Measurements from ENCODE around the gene HNRNPL. TPM values are rescaled to one million over a fixed set of nuclear protein-coding genes. Genes with fewer than 3 reads are reported as not detected.

The HNRNPL gene
- total and polyA plus RNA-seq, 9 of the 15 experiments (the other 6 are each of a cell fraction or from before 2014, with no cell fraction given) = 39.5 to 610 (median 299) TPM

DNA sequence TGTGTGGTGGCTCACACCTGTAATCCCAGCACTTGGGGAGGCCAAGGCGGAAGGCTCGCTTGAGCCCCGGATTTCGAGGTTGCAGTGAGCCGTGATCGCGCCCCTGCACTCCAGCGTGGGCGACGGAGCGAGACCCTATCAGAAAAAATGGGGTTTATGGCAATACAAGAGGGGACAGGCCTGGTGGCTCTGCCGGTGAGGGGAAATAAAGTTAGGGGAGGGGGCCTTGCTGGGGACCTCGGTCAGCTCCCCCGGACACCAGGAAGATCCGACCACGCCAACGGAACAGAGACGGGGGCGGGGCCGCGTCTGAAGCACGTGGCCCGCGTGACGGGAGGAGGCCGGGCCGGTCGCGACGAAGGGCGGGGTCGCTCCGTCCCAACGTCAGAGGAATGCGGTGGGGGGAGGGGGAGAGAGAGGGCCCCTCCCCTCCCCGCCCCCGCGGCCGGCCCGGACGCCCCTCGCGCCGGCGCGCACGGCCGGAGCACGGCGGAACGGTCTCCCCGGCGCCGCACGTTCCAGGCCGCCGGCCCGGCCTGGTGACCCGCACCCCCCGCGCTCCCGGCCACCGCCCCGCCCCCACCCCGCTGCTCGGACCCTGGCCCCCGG, 1.9 kb upstream of the HNRNPL start (continued):
- TF ChIP-seq, protein P1, sequence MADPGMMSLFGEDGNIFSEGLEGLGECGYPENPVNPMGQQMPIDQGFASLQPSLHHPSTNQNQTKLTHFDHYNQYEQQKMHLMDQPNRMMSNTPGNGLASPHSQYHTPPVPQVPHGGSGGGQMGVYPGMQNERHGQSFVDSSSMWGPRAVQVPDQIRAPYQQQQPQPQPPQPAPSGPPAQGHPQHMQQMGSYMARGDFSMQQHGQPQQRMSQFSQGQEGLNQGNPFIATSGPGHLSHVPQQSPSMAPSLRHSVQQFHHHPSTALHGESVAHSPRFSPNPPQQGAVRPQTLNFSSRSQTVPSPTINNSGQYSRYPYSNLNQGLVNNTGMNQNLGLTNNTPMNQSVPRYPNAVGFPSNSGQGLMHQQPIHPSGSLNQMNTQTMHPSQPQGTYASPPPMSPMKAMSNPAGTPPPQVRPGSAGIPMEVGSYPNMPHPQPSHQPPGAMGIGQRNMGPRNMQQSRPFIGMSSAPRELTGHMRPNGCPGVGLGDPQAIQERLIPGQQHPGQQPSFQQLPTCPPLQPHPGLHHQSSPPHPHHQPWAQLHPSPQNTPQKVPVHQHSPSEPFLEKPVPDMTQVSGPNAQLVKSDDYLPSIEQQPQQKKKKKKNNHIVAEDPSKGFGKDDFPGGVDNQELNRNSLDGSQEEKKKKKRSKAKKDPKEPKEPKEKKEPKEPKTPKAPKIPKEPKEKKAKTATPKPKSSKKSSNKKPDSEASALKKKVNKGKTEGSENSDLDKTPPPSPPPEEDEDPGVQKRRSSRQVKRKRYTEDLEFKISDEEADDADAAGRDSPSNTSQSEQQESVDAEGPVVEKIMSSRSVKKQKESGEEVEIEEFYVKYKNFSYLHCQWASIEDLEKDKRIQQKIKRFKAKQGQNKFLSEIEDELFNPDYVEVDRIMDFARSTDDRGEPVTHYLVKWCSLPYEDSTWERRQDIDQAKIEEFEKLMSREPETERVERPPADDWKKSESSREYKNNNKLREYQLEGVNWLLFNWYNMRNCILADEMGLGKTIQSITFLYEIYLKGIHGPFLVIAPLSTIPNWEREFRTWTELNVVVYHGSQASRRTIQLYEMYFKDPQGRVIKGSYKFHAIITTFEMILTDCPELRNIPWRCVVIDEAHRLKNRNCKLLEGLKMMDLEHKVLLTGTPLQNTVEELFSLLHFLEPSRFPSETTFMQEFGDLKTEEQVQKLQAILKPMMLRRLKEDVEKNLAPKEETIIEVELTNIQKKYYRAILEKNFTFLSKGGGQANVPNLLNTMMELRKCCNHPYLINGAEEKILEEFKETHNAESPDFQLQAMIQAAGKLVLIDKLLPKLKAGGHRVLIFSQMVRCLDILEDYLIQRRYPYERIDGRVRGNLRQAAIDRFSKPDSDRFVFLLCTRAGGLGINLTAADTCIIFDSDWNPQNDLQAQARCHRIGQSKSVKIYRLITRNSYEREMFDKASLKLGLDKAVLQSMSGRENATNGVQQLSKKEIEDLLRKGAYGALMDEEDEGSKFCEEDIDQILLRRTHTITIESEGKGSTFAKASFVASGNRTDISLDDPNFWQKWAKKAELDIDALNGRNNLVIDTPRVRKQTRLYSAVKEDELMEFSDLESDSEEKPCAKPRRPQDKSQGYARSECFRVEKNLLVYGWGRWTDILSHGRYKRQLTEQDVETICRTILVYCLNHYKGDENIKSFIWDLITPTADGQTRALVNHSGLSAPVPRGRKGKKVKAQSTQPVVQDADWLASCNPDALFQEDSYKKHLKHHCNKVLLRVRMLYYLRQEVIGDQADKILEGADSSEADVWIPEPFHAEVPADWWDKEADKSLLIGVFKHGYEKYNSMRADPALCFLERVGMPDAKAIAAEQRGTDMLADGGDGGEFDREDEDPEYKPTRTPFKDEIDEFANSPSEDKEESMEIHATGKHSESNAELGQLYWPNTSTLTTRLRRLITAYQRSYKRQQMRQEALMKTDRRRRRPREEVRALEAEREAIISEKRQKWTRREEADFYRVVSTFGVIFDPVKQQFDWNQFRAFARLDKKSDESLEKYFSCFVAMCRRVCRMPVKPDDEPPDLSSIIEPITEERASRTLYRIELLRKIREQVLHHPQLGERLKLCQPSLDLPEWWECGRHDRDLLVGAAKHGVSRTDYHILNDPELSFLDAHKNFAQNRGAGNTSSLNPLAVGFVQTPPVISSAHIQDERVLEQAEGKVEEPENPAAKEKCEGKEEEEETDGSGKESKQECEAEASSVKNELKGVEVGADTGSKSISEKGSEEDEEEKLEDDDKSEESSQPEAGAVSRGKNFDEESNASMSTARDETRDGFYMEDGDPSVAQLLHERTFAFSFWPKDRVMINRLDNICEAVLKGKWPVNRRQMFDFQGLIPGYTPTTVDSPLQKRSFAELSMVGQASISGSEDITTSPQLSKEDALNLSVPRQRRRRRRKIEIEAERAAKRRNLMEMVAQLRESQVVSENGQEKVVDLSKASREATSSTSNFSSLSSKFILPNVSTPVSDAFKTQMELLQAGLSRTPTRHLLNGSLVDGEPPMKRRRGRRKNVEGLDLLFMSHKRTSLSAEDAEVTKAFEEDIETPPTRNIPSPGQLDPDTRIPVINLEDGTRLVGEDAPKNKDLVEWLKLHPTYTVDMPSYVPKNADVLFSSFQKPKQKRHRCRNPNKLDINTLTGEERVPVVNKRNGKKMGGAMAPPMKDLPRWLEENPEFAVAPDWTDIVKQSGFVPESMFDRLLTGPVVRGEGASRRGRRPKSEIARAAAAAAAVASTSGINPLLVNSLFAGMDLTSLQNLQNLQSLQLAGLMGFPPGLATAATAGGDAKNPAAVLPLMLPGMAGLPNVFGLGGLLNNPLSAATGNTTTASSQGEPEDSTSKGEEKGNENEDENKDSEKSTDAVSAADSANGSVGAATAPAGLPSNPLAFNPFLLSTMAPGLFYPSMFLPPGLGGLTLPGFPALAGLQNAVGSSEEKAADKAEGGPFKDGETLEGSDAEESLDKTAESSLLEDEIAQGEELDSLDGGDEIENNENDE (IDR thresholded peaks at IDR 0.05; ENCODE audit: low read depth, low read length) = no peak
- no peak for TF ChIP-seq NFATC3 (IDR thresholded peaks at IDR 0.05)
- TF ChIP-seq ZKSCAN3 (CRISPR knock-in tag; IDR thresholded peaks at IDR 0.05) = no peak
- TF ChIP-seq ZNF311 (CRISPR knock-in tag; IDR thresholded peaks at IDR 0.05) = 0 out of 2 replicates have a peak, but pooled peaks have one; percentile 43
- 0 out of 2 replicates have a peak, but pooled peaks have one; percentile 38 for TF ChIP-seq ZNF431 (CRISPR knock-in tag; IDR thresholded peaks at IDR 0.05)
- TF ChIP-seq, protein P2, sequence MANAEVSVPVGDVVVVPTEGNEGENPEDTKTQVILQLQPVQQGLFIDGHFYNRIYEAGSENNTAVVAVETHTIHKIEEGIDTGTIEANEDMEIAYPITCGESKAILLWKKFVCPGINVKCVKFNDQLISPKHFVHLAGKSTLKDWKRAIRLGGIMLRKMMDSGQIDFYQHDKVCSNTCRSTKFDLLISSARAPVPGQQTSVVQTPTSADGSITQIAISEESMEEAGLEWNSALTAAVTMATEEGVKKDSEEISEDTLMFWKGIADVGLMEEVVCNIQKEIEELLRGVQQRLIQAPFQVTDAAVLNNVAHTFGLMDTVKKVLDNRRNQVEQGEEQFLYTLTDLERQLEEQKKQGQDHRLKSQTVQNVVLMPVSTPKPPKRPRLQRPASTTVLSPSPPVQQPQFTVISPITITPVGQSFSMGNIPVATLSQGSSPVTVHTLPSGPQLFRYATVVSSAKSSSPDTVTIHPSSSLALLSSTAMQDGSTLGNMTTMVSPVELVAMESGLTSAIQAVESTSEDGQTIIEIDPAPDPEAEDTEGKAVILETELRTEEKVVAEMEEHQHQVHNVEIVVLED (CRISPR knock-in tag; IDR thresholded peaks at IDR 0.05) = peak; percentile 82
- TF ChIP-seq, protein P3, sequence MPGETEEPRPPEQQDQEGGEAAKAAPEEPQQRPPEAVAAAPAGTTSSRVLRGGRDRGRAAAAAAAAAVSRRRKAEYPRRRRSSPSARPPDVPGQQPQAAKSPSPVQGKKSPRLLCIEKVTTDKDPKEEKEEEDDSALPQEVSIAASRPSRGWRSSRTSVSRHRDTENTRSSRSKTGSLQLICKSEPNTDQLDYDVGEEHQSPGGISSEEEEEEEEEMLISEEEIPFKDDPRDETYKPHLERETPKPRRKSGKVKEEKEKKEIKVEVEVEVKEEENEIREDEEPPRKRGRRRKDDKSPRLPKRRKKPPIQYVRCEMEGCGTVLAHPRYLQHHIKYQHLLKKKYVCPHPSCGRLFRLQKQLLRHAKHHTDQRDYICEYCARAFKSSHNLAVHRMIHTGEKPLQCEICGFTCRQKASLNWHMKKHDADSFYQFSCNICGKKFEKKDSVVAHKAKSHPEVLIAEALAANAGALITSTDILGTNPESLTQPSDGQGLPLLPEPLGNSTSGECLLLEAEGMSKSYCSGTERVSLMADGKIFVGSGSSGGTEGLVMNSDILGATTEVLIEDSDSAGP (CRISPR knock-in tag; IDR thresholded peaks at IDR 0.05) = no peak
- no peak for TF ChIP-seq ZC3H11A (IDR thresholded peaks at IDR 0.05; ENCODE audit: low read depth, low read length)
- no peak for TF ChIP-seq NCOA1 (IDR thresholded peaks at IDR 0.05; ENCODE audit: low read depth)
- no peak for TF ChIP-seq GATA2 (CRISPR knock-in tag; IDR thresholded peaks at IDR 0.05)
- no peak for TF ChIP-seq ELF2 (CRISPR knock-in tag; IDR thresholded peaks at IDR 0.05)
- TF ChIP-seq NFRKB (IDR thresholded peaks at IDR 0.05; ENCODE audit: low read depth) = peak; percentile 66; the same call in 1 of the 2 replicates
- no peak for TF ChIP-seq LCOR (CRISPR knock-in tag; IDR thresholded peaks at IDR 0.05)
- no peak for TF ChIP-seq FUS (optimal IDR thresholded peaks at IDR 0.05; ENCODE audit: low read depth, low read length)
